HG03432 (cell line): ENCODE results near the gene ZIC1.

Experiments used
- ATAC-seq: cut with Tn5 transposase; IDR thresholded peaks from one replicate; pipeline ENCODE4 v1.9.1; 2021; ENCODE audit warnings: mild to moderate bottlenecking, moderate library complexity; ENCODE audit not compliant: unreplicated experiment

ZIC1 gene

DNA sequence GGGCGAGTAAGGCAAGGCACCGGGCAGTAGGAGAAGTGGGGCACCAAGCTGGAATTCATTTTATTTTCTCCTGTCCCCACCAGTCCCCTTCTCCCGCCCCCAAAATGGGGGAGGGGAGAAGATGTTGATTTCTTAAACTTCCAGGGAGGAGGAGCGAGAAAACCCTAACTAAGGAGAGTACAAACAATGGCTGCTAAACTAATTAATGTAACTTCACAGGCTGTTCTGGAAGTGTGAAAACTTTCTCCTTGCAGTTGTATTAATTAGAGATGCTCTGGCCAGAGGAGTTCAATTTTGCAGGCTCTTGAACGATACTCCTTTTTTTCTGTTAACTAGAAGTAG, 14.3 kb upstream of the ZIC1 start:
- no peak for ATAC-seq

DNA sequence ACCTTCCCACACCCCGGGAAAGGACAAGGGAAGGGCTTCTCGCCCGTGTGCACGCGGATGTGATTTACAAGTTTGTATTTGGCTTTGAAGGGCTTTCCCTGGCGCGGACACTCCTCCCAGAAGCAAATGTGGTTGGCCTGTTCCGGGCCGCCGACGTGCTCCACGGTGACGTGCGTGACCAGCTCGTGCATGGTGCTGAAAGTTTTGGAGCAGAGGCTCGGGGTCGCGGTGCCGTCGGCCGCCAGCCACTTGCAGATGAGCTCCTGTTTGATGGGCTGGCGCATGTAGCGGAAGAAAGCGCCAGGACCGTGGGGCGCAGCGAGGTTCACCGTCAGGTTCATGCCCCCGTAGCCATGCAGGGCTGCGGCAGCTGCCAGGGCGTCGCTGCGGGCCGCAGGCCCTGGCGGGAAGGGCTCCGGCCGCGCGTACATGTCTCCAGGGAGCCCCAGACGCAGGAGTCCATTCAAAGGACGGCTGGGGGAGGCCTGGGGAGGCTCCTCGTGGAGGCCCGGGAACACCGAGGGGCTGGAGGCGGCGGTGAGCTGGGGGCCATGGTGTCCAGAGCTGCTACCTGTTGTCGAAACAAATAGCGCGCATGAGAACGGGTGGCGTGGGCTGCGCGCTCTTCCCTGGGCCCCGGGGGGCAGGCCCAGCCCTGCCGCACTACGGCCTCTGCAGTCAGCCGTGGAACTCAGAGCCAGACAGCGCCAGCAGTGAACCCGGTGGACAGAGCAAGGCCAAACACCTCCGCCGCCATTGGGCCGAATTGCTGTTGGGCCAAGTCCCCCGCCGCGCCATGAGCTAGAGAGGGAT, 13.1 kb upstream of the ZIC1 start:
- no peak for ATAC-seq

DNA sequence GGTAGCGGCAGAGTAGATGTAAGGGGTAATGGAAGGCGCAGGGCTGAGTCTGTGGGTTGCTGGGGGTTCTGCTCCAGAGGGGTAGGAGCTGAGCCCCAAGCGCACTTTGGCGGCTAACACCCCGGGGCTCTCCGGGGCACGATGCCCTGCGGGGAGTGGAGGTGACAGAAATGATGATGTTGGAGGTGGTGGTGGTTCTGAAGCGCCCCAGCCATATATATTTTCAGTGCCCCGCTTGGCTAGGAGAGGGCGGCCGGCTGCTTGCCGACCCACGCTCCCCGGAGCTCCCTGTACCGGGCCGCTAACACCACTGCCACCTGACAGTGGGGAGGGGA, 12.5 kb upstream of the ZIC1 start:
- no peak for ATAC-seq

DNA sequence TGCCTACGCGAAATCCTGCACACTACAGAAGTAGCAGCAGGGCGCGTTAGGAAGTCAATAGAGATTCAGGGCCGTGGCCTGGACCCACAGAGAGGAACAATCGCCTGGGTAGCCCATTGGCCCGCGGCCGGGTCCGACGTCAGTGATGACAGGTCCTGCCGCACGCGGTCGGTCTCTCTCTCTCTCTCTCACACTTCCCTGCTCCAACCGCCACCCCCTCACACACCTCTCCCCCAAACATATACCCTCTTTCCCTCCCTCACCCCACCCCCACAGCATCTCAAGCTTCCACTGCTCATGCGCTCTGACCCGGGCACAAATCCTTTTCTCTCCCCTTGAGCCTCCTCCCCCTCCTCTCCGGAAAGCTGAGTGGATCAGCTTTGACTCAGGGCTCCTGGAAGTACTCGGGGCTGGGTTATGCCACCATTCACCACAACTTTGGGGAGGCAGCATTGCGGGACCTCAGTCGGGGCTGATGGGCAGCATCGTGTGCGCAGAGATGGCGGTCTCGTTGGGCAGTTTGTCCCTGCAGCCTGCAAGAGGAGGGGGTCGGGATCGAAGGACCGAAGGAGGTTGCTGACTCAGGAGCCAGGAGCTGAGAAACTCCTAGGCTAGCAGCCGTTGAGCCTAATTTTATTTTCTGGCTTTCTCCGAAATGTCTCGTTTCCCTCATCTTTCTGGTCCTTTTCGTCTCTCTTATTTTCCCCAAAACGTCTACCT, 11.8 kb upstream of the ZIC1 start:
- no peak for ATAC-seq

DNA sequence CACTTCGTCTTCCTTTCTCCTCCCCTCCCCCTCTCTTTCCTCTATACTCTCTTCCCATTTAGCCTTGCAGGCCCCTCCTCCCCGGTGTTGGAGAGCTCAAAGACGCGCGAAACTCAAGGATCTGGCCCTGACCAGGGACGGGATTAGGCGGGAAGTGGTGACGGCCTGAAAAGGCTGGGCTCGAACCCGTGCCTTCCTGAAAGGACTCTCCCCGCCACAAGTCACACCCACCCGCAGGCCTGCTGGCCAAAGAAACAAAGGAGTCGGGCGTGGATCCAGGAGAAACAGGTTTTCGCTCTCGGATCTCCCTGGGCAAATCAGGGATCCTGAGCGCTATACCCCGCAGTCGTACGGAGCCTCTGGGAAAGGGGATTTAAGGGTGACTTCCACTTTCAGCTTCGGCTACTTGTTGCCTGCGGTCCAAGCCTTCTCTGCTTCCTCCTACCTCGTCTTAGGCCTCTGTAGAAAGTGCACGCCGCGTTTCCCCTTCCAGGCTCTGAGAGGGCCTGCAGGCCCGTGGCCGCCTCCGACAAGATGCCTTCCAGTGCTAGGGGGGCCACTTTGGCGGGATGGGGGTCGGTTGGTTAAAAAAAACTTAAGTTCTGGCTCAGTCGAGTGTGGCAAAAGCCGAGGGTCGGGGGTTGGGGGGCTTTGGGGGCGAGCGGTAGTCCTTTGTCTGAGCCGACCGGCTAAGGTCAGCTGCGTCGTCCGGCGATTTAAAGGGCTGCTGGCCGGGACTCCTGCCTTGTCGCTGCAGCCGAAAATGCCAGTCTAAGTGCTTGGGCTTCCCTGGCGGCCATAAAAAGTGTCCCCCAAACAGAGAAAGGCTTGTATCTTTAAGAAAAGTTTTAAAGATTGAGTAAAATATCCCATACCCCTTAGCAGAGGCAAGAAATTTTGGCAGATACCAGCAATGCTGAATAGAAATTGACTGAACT, 11.0 kb upstream of the ZIC1 start:
- no peak for ATAC-seq

DNA sequence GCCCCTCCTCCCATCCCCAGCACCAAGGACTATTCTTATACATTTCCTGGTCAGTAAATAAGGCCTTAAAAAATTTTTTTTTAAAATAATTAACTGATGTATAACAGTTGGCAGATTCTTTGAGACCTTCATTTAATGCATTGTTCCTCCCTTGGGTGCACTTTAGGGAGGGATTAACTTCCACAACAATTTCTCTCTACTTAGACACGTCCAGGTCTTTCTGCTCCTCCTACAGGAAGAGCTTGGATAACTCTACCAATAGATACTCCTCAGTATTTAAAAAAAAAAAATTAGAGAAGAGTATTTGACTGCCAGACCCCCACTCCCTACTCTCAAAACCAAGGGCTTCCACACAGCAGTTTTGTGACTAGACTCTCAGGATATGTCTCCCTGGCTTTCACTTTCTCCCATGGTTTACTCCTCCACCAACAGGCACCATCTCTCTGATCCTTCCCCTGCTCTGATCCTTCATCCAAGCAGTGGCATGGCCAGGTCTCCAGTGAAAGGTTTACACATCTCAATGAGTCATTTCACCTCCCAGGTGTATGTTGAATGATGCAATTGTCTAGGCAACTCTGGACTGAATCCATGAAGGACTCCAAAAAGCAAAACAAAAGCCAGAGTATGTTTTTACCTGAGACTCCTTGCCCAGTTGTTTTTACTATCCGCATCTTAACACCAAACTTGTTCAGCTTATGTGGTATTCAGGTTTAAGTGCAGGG, 10.2 kb upstream of the ZIC1 start:
- no peak for ATAC-seq

DNA sequence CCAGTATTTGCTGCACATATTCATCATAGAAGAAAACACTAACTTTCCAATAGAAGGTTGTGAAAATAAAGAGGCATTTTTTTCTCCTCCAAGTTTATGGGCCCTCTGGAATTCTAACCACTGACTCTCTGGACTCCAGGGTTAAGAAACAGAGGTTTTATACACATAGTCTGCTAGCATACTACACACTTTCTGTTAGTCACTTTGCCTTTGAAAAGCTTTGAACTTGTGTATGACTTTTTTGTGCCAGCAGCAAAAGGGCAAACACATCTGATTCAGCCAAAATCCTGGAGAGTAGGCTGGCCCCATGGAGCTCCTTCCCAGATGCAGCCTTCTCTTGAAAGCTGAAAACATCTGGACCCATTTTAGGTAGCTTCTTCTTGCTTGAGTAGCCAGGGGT, 9.1 kb upstream of the ZIC1 start:
- ATAC-seq: no peak

DNA sequence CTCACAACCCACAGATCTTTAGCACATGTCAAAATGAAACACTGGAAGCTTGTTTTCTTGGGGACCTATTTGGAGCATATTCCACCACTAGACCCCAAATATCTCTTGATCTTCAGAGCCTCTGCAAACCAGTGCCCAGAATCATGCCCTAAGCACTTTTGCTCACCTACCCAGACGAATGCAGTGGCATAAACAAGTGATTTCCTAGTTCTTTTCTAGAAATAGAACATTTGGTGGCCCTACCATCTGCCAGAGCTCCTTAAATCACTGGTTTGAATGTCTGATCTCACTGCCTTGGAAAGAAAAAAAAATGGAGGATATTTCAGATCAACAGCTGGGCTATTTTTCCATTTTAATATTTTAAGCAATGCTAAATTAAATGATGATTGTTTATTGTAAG, 8.2 kb upstream of the ZIC1 start:
- no peak for ATAC-seq

DNA sequence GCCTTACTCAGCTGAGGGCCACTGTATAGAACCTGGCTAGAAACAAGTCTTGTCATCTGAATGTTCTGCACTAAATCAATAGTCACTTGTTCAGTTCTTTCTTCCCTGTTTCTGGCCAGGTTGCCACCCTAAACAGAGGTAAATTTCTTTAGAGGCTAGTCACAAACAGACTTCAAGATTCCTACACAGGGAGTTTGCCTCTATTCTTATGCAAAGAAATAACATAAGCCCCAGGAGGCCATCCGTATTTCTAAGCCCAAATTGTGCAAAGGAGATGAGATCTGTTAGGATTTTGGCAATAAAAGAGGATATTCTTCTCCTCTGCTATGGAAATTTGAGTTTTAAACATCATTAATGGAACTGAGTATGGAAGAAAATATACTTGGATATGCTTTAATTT, 7.7 kb upstream of the ZIC1 start:
- no peak for ATAC-seq

DNA sequence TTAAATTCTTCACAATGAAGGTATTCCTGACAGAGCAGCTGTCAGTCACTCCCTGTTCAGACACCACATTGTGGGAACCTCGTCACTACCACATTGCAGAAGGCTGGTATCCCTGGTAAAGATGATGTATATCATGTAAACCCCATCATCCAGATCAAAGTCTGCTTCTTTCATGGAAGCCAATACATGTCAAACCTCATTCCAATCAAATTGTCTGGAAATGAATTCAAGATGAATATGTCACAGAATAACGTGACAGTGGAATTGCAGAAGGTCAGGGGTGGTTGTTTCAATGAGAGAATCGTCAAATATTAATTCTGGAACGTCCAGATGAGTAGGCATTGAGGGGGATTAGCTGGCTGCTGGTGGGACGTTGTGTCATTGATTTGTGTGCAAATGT, 7.0 kb upstream of the ZIC1 start:
- no peak for ATAC-seq

DNA sequence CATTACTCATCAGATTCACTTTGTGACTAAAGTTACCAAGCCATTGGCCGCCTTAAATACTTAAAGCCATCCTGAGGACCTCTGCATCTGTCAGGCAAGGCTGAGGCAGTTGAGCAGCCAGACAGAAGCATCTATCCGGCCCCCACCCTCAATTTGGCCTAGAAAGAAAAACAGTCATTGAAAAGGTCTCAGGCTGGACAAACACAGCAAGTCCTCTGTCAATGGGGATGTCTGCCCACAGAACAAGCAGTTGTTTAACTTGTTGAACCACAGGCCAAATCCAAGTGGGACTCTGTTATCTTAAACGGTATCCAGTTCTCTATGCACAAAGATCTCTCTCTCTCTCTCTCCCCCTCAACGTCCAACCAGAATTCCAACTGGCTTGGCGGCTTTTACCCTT, 5.7 kb upstream of the ZIC1 start:
- ATAC-seq: no peak

DNA sequence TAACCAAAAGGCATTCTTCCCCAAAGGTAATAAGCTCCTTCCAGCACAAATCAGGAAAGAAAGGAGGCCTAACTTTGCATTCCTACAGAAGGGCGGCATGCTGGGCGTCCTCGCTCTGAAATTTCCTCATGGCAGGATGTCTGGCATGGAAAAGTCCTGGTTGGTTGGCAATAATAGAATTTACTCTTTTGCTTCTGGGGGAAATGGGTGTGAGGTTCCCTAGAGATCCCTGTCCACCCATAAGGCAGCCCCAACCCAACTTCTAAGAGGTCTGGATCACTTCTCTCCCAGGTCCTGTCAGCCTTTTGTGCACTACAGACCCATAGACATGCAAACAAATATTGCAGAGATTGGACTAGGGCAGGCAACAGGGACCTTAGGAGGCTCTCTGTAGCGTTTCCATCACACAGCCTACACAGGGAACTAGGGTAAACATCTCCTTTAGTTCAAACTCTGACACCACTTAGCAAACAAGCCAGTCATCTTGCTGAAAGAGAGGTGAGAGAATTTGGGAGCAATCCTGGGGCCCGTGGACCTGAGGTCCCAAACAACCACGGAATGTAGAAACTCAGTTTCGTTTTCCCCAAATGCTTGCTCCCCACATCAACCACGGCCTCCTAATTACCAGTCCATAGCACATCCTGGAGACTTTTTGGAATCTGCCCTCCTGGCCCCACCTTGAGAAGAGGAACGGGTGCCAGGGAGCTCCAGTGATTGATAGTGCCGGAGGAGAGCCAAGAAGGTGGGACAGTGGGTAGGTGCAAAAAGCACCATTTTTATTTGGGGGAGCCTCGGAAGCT, 5.0 kb upstream of the ZIC1 start:
- ATAC-seq: no peak

DNA sequence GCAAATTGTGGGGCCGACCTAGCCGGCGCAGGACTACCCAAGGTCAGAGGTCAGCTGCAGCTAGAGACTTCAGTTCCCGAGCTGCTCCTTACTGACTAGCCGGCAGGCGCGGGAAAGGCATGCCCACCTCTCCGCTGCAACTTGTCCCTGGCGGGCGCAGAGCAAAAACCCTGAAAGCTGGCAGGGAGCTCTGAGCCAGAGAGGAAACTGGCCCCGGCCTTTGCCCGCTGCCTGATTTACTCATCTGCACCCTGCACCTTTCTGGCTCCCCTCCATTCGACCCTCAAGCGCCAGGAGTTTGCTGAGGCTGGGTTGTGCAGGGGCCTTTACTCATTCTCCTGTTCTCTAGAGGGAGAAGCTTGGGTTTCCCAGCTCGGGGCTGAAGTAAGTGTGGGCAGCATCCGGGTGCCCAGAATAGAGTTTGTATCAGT, 4.3 kb upstream of the ZIC1 start:
- no peak for ATAC-seq

DNA sequence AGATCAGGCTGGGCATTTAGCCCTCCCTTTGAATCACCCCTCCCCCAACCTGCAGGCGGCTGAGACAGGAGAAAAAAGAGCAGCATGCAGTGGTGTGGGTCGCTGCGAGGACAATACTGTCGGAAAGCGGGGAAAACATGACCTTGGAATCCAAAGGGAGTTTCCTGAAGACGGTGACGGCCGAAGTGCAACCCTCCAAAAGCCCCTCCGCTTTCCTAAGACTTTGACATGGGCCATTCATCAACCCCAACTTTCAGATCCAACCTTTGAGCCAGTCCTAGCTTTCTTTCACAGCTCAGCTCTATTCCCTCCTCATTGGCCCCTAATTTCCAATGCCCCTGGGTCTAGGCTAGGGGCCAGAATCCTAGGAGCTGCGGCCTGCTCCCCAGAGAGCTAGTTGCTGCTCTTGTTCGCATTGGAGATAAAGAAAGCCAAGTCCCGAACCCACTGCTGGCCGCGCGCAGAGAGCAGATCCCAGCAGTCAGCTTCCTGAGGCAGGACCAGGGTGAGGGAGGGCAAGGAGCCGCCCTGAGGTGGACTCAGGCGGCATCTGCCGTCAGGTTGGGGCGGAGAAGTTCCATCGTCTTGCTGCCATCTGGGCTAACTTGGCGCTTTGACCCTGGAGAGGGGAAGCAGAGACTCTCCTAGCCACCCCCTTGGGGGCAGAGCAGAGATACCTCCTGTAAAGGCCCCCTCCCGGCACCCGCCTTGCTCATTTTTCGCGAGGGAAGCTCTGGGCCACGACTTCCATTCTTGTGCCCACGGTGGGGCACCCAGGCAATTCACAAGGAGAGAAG, 3.7 kb upstream of the ZIC1 start:
- no peak for ATAC-seq

DNA sequence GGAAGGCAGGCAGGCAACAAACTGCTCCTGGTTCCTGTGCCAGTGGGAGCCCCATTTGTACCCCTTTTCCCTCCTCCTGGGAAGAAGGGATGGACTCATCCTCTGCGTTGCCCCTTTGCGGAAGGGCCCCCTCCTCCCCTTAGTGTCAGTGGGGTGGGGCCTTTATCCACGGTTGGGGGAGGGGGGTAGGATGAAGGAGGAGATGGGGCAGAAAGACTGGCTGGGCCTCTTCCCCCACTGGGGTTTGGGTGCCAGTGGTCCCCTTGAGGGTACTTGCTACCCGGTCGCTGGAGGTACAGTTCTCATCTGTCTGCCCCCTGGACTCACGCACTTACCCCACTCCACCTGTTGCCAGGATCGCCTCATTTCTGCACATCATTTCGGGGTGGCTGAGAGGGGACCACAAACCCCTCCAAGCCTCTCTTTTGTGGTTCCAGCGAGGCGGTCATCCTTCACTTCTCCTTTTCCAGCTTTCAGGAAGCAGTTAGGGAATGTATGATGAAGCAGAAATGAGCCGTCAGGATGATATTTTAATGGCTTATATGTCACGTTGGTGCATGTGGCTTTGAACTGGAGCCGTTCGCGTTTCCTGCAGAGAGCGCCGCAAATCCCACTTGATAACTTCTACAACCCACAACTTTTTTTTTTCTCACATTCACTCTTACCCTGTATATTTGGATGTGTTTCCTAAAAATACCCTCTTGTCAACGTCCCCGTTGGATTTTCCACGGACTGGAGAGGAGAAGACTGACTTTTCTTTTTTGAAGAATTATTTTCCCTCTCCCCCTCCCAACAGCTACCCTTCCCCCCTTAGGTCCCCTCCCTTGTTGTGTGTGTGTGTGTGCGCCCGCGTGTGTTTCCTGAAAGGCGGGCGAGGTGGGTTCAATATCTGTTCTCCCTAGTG, 2.9 kb upstream of the ZIC1 start, which contains the start of gene ZIC4:
TSS of gene ZIC4 (minus strand) at position 516 of the 904 bp plus-strand sequence. CDS start 3,746 bp downstream, outside the sequence.
- ATAC-seq: no peak

DNA sequence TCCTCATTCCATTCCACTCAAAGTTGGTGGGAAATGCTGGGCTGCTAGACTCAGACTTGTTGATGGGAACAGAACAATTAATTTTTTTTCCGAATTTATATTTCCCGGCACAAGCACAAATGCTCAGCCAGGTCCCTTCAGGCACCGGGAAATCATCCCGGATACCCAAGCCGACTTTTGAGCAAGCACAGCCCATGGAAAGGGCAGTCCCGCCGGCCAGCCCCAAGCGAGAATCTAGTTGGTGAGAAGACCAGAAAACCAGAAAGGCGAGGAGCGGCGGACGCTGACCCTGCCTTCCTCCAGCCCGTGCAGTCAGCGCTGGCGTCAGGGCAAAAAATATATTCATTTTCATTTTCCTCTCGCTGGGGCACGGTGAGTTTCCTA, 2.1 kb upstream of the ZIC1 start:
- no peak for ATAC-seq

DNA sequence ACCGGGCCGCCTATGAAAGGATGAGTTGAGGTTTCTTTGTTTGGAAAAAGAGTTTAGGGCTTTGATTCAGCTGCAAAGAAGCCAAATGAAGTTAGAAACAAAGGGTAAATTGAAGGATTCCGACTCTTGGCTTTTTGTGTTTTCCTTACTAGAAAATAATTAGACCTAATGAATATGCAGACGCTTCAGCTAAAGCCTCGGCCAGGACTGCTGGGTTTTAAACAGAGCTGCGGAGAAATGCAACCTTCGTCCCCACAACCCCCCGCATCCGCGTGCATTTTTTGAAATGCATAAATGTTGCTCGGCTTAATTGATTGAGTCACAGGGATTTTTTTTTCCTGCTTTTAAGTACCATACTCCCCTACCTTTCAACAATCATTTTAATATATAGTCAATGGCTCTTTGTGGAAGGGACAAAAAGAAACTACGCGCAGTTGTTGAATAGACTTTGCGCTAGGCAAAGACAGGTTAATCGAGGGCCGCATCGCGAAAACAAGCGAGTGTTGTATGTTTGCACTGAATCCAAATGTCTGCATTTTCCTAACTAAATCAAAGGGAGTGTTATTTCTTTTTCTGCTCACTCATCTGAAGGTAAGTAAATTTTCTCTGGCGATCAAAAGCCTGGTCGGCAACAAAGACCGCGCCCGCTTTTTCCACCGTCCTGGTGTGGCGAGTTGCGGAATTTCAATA, 1.5 kb upstream of the ZIC1 start:
- no peak for ATAC-seq
